IMR-90 (cell line): Measurements from ENCODE around the gene TMEM139. TPM values are rescaled to one million over a fixed set of nuclear protein-coding genes. Genes with fewer than 3 reads are reported as not detected.

ENCODE experiments used
- ATAC-seq: fragments of 200-7000 bp; cut with Tn5 transposase; 2 replicates; pipeline ENCODE4 v1.9.1; 2020; ENCODE audit warnings: low read depth, mild to moderate bottlenecking, moderate library complexity
- BruUV-seq: library from RNA; stranded (reverse); fragments of 400-500 nt; replicated peaks from 2 replicates; lab custom pipeline; 2021; lab: Mats Ljungman, UMichigan
- CTCF ChIA-PET: fragments of 300-600 bp; formaldehyde crosslinking; extraction: SDS; loops from one replicate; lab custom pipeline; 2021; ENCODE audit warnings: antibody characterized with exemption; lab: Yijun Ruan, JAX
- POLR2A ChIA-PET: fragments of 300-600 bp; sonication (Branson Sonifier 250); formaldehyde crosslinking; loops from one replicate; lab custom pipeline; 2022; ENCODE audit warnings: antibody characterized with exemption; ENCODE audit not compliant: unreplicated experiment; lab: Charles Lee
- DNase-seq: peaks from one replicate; pipeline ENCODE4 v3.0.0; 2013
- H2AFZ ChIP-seq: replicated peaks from 2 replicates; pipeline ENCODE3; 2013; ENCODE audit warnings: low read length, mild to moderate bottlenecking; ENCODE audit not compliant: poor library complexity
- H2AK5ac ChIP-seq: 2 replicates; pipeline ENCODE4 v1.6.1; 2013; ENCODE audit warnings: low read depth, low read length, inconsistent platforms
- H2AK9ac ChIP-seq: replicated peaks from 2 replicates; pipeline ENCODE3; 2013; ENCODE audit warnings: mild to moderate bottlenecking, low read depth, low read length, moderate library complexity; ENCODE audit not compliant: poor library complexity
- H2BK120ac ChIP-seq: 2 replicates; pipeline ENCODE4 v1.6.1; 2013; ENCODE audit warnings: low read depth, low read length, inconsistent platforms
- H2BK15ac ChIP-seq: 3 replicates; pipeline ENCODE4 v1.6.1; 2013; ENCODE audit warnings: low read depth, low read length, inconsistent platforms
- H2BK20ac ChIP-seq: 2 replicates; pipeline ENCODE4 v1.6.1; 2013; ENCODE audit warnings: low read depth, mild to moderate bottlenecking, inconsistent platforms, low read length, moderate library complexity
- H2BK5ac ChIP-seq: 2 replicates; pipeline ENCODE4 v1.6.1; 2013; ENCODE audit warnings: mild to moderate bottlenecking, low read depth, low read length, inconsistent platforms; ENCODE audit not compliant: poor library complexity, severe bottlenecking
- H3K14ac ChIP-seq: replicated peaks from 2 replicates; pipeline ENCODE4 v1.6.1; 2013; ENCODE audit warnings: low read depth, low read length, inconsistent platforms
- H3K18ac ChIP-seq: 2 replicates; pipeline ENCODE4 v1.6.1; 2013; ENCODE audit warnings: low read depth, low read length, control low read depth
- H3K23ac ChIP-seq: 2 replicates; pipeline ENCODE4 v1.6.1; 2013; ENCODE audit warnings: low read depth, low read length, inconsistent platforms
- H3K27ac ChIP-seq: 2 replicates; pipeline ENCODE4 v1.5.1; 2013; ENCODE audit warnings: mild to moderate bottlenecking, control low read depth, low read length; ENCODE audit not compliant: insufficient read depth
- H3K27me3 ChIP-seq: 2 replicates; pipeline ENCODE4 v1.6.1; 2013; ENCODE audit warnings: low read length; ENCODE audit not compliant: control insufficient read depth, insufficient read depth
- H3K36me3 ChIP-seq: 2 replicates; pipeline ENCODE4 v1.6.1; 2013; ENCODE audit warnings: low read length, mixed read lengths; ENCODE audit not compliant: control insufficient read depth, insufficient read depth
- H3K4ac ChIP-seq: 2 replicates; pipeline ENCODE4 v1.6.1; 2013; ENCODE audit warnings: low read depth, low read length, inconsistent platforms
- H3K4me1 ChIP-seq: 2 replicates; pipeline ENCODE4 v1.6.1; 2013; ENCODE audit warnings: low read length, mixed read lengths; ENCODE audit not compliant: control insufficient read depth, insufficient read depth
- H3K4me2 ChIP-seq: 2 replicates; pipeline ENCODE4 v1.6.1; 2013; ENCODE audit warnings: low read depth, mild to moderate bottlenecking, control low read depth, low read length, moderate library complexity
- H3K4me3 ChIP-seq: 2 replicates; pipeline ENCODE4 v1.5.1; 2013; ENCODE audit warnings: low read depth, mild to moderate bottlenecking, control low read depth, low read length, moderate library complexity; ENCODE audit not compliant: insufficient read depth
- H3K56ac ChIP-seq: 2 replicates; pipeline ENCODE4 v1.6.1; 2013; ENCODE audit warnings: low read length, inconsistent platforms; ENCODE audit not compliant: insufficient read depth; ENCODE audit errors: extremely low read depth
- H3K79me1 ChIP-seq, 2 experiments: 2 replicates each; pipeline ENCODE4 v1.6.1; 2013; ENCODE audit warnings: low read length in 2 of 2, inconsistent platforms in 1 of 2, low read depth in 1 of 2
- H3K9ac ChIP-seq: 2 replicates; pipeline ENCODE4 v1.6.1; 2013; ENCODE audit warnings: low read depth, low read length, control low read depth
- H3K9me1 ChIP-seq: 2 replicates; pipeline ENCODE4 v1.6.1; 2013; ENCODE audit warnings: low read length, inconsistent platforms; ENCODE audit not compliant: insufficient read depth
- H3K9me3 ChIP-seq: 2 replicates; pipeline ENCODE4 v1.6.1; 2013; ENCODE audit warnings: low read length; ENCODE audit not compliant: control insufficient read depth, insufficient read depth
- H4K20me1 ChIP-seq: 2 replicates; pipeline ENCODE4 v1.6.1; 2013; ENCODE audit warnings: low read length, inconsistent platforms; ENCODE audit not compliant: insufficient read depth
- H4K5ac ChIP-seq: 2 replicates; pipeline ENCODE4 v1.6.1; 2013; ENCODE audit warnings: mild to moderate bottlenecking, low read depth, low read length, control low read depth
- H4K8ac ChIP-seq, 2 experiments: 2 replicates each; pipeline ENCODE4 v1.6.1; 2013; ENCODE audit warnings: low read depth in 2 of 2, low read length in 2 of 2, control low read depth in 1 of 2, inconsistent platforms in 1 of 2
- H4K91ac ChIP-seq: 2 replicates; pipeline ENCODE4 v1.6.1; 2013; ENCODE audit warnings: low read depth, low read length, inconsistent platforms; ENCODE audit not compliant: insufficient read depth
- CEBPB ChIP-seq: IDR thresholded peaks from 2 replicates; pipeline ENCODE4 v1.6.1; 2012; ENCODE audit warnings: low read depth, low read length, improper control_type of control experiment
- CTCF ChIP-seq: conservative IDR thresholded peaks from 2 replicates; pipeline ENCODE4 v1.5.1; 2012; ENCODE audit warnings: mild to moderate bottlenecking, low read depth, low read length, improper control_type of control experiment
- MAZ ChIP-seq: IDR thresholded peaks from 2 replicates; pipeline ENCODE4 v1.6.1; 2012; ENCODE audit warnings: low read depth, mild to moderate bottlenecking, low read length, improper control_type of control experiment, moderate library complexity, borderline replicate concordance
- NFE2L2 ChIP-seq: fragments of 150-350 bp; IDR thresholded peaks from 2 replicates; pipeline ENCODE4 v1.6.1; 2016; ENCODE audit warnings: low read depth, mild to moderate bottlenecking, low read length
- RAD21 ChIP-seq: IDR thresholded peaks from 2 replicates; pipeline ENCODE4 v1.6.1; 2012; ENCODE audit warnings: low read length, improper control_type of control experiment
- RFX5 ChIP-seq: IDR thresholded peaks from 2 replicates; pipeline ENCODE4 v1.8.0; 2012; ENCODE audit warnings: low read depth, mild to moderate bottlenecking, low read length, moderate library complexity
- WGBS, 2 experiments: methylation state at CpG; one replicate each; pipeline versions ENCODE4 v1.1.5 to v1.1.7; 2013; ENCODE audit warnings: missing lambda C conversion rate in 2 of 2; ENCODE audit not compliant: insufficient read length in 1 of 2; ENCODE audit errors: extremely low coverage in 2 of 2; 5-methylcytosine and 5-hydroxymethylcytosine counted together
- dilution Hi-C: fragments of 300-500 bp; cut with HindIII; formaldehyde crosslinking; loops from one replicate; pipeline ENCODE4 v1.14.3; 2018; ENCODE audit warnings: low sequenced_read_pairs; ENCODE audit not compliant: unreplicated experiment
- in situ Hi-C: fragments of 300-500 bp; cut with MboI; formaldehyde crosslinking; loops from 3 replicates; pipeline ENCODE4 v1.14.3; 2019; ENCODE audit warnings: low sequenced_read_pairs, inconsistent platforms, mixed read lengths
- intact Hi-C: fragments of 100-400 bp; cut with micrococcal nuclease; formaldehyde crosslinking; loops from 2 replicates; pipeline ENCODE4 v1.10.0; 2022
- polyA plus RNA-seq, 3 experiments: library from polyadenylated mRNA; depleted of rRNA; stranded (reverse); fragments of >200 nt; gene quantifications; 2 replicates each; pipeline ENCODE4 v1.2.3, GENCODE V29; 2012; ENCODE audit warnings: low replicate concordance in 1 of 3
- total RNA-seq: library from RNA; depleted of rRNA; stranded (reverse); fragments of >200 nt; gene quantifications from 2 replicates; pipeline ENCODE4 v1.2.3, GENCODE V29; 2012

Gene TMEM139
- total and polyA plus RNA-seq, 2 of the 4 experiments (the other 2 are of a cell fraction) = 0.07 TPM; not detected in 1

DNA sequence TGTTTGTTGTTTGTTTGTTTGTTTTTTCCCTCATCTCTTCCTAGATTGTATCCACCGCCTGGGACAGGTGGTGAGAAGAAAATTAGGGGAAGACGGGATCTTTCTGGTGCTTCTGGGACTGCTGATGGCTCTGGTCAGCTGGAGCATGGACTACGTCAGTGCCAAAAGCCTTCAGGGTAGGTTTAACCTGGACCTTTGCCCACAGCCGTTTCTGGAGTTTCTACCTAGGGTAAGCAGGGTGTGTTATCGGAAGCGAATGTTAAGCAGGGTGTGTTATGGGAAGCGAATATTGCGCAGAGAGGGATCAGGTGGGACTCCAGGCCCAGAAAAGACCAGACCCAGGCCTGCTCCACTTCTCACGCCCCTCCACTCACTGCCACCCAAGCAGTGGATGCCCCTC, 35.9 kb downstream of the TMEM139 start:
- Histone ChIP-seq H2BK15ac (no peak overlapping the region), H3K27me3 (peaks cover 5% of the 10 kb centered on the region), H2AK9ac (no peak overlapping the region), H2AFZ (no peak overlapping the region), H3K4me3 (no peak overlapping the region), H4K20me1 (no peaks in the 10 kb centered on the region), H3K23ac (no peak overlapping the region), H3K27ac (no peak overlapping the region), H4K8ac (no peak overlapping the region), H3K79me1 (no peaks in the 10 kb centered on the region), H3K4me1 (peaks cover 10% of the 10 kb centered on the region; the same call in 1 of the 2 replicates), H3K9ac (no peak overlapping the region), H3K18ac (no peak overlapping the region), H2BK5ac (no peak overlapping the region), H3K4ac (no peak overlapping the region), H3K9me1 (no peaks in the 10 kb centered on the region), H4K91ac (no peak overlapping the region), H3K14ac (no peak overlapping the region), H2AK5ac (no peak overlapping the region), H3K56ac (no peak overlapping the region), H2BK20ac (no peak overlapping the region), H3K36me3 (no peaks in the 10 kb centered on the region), H3K9me3 (no peaks in the 10 kb centered on the region), H3K4me2 (no peak overlapping the region), H2BK120ac (no peak overlapping the region), H4K5ac (no peak overlapping the region)
- dilution Hi-C loops = no loop called here
- DNase-seq (no peak), ATAC-seq (no peak)
- CTCF ChIA-PET = no interaction called here
- in situ Hi-C loops = no loop called here
- TF ChIP-seq RAD21 (no peak), RFX5 (no peak), CTCF (no peak), MAZ (no peak), CEBPB (no peak), NFE2L2 (no peak)
- intact Hi-C loops = no loop called here
- no TSS peak for BruUV-seq
- WGBS, 2 experiments = 100% methylated on average over 1 of the region's 9 CpGs; no CpG with 5 or more reads in 1 of the 2 experiments
- POLR2A ChIA-PET = no interaction called here
